GM12801 (cell line): ENCODE data around the gene USP32.

Experiments used
- CTCF ChIP-seq: IDR thresholded peaks from one replicate; pipeline ENCODE4 v1.5.1; 2011; ENCODE audit warnings: control low read depth; ENCODE audit not compliant: insufficient read length; ENCODE audit errors: extremely low read depth

USP32 gene

GRCh38 chr17:60160829-60161501 is 231.0 kb downstream of the USP32 start:
- TF ChIP-seq CTCF: no peak

GRCh38 chr17:60159479-60159866 is 232.5 kb downstream of the USP32 start:
- no peak for TF ChIP-seq CTCF

- no peak for TF ChIP-seq CTCF
Measured at GRCh38 chr17:60158751-60159478, 233.0 kb downstream of the USP32 start.

GRCh38 chr17:60157487-60158040 is 234.4 kb downstream of the USP32 start:
- no peak for TF ChIP-seq CTCF

- no peak for TF ChIP-seq CTCF
Measured at GRCh38 chr17:60156746-60157145, 235.2 kb downstream of the USP32 start.

- TF ChIP-seq CTCF: no peak
Measured at GRCh38 chr17:60155815-60156214, 236.1 kb downstream of the USP32 start.

- TF ChIP-seq CTCF: no peak
Measured at GRCh38 chr17:60155427-60155814, 236.5 kb downstream of the USP32 start.
